ENCODE data around the gene AFAP1. TPM values are rescaled to one million over a fixed set of nuclear protein-coding genes. Genes with fewer than 3 reads are reported as not detected.

Gene AFAP1
- total RNA-seq, 1 donor from 2014 or later, result 84.9 TPM

- Histone ChIP-seq H3K4me3 (no peak overlapping the region), H3K36me3 (no peaks in the 10 kb centered on the region), H3K9me3 (no peaks in the 10 kb centered on the region), H3K4me1 (no peaks in the 10 kb centered on the region), H3K27ac (no peak overlapping the region), H3K27me3 (no peaks in the 10 kb centered on the region)
- DNase-seq (ENCODE audit: low spot score in 2 of 2), result no peak
- intact Hi-C loops (cut with DNase I), result no loop called here
- TF ChIP-seq CTCF (IDR thresholded peaks at IDR 0.05), result no peak
Measured at GRCh38 chr4:7731437-7731836, 208.2 kb downstream of the AFAP1 start.

GRCh38 chr4:7727749-7728148, 211.9 kb downstream of the AFAP1 start:
- intact Hi-C loops (cut with DNase I), result no loop called here
- no peaks in the 10 kb centered on the region for H3K9me3 ChIP-seq
- no peaks in the 10 kb centered on the region for H3K36me3 ChIP-seq
- H3K4me1 ChIP-seq, result no peaks in the 10 kb centered on the region
- DNase-seq (ENCODE audit: low spot score in 2 of 2), result no peak
- no peak overlapping the region for H3K4me3 ChIP-seq
- no peaks in the 10 kb centered on the region for H3K27me3 ChIP-seq
- TF ChIP-seq CTCF (IDR thresholded peaks at IDR 0.05), result no peak
- H3K27ac ChIP-seq, result no peak overlapping the region

GRCh38 chr4:7726665-7727413, 212.8 kb downstream of the AFAP1 start:
- Histone ChIP-seq H3K4me3 (no peak overlapping the region), H3K36me3 (no peaks in the 10 kb centered on the region), H3K27me3 (no peaks in the 10 kb centered on the region), H3K9me3 (no peaks in the 10 kb centered on the region), H3K27ac (no peak overlapping the region), H3K4me1 (no peaks in the 10 kb centered on the region)
- intact Hi-C loops (cut with DNase I), result no loop called here
- TF ChIP-seq CTCF (IDR thresholded peaks at IDR 0.05), result no peak
- DNase-seq (ENCODE audit: low spot score in 2 of 2), result no peak

GRCh38 chr4:7725951-7726350, 213.7 kb downstream of the AFAP1 start:
- intact Hi-C loops (cut with DNase I), result no loop called here
- Histone ChIP-seq H3K9me3 (no peaks in the 10 kb centered on the region), H3K4me3 (no peak overlapping the region)

GRCh38 chr4:7723625-7724024, 216.0 kb downstream of the AFAP1 start:
- TF ChIP-seq CTCF (IDR thresholded peaks at IDR 0.05), result no peak
- no peaks in the 10 kb centered on the region for H3K36me3 ChIP-seq
- DNase-seq (ENCODE audit: low spot score in 2 of 2), result no peak
- no peaks in the 10 kb centered on the region for H3K4me1 ChIP-seq
- H3K27ac ChIP-seq, result no peak overlapping the region
- no peaks in the 10 kb centered on the region for H3K9me3 ChIP-seq
- no peaks in the 10 kb centered on the region for H3K27me3 ChIP-seq
- intact Hi-C loops (cut with DNase I), result no loop called here
- no peak overlapping the region for H3K4me3 ChIP-seq

More at GRCh38 chr4:7725951-7726350, 213.7 kb downstream of the AFAP1 start:
- Histone ChIP-seq H3K27ac (no peak overlapping the region), H3K27me3 (no peaks in the 10 kb centered on the region), H3K36me3 (no peaks in the 10 kb centered on the region), H3K4me1 (no peaks in the 10 kb centered on the region)
- no peak for DNase-seq (ENCODE audit: low spot score in 2 of 2)
- TF ChIP-seq CTCF (IDR thresholded peaks at IDR 0.05), result no peak
